ENCODE results near the gene CAMK1D.

GRCh38 chr10:12608761-12609160, 259.4 kb downstream of the CAMK1D start:
- TF ChIP-seq CTCF (IDR thresholded peaks at IDR 0.05; ENCODE audit: control extremely low read depth in 1 of 3, insufficient read depth in 1 of 3, low read depth in 1 of 3, low read length in 3 of 3) (no peak), TCF12 (IDR thresholded peaks at IDR 0.05; ENCODE audit: low read depth, low read length) (no peak), GABPA (IDR thresholded peaks at IDR 0.05; ENCODE audit: borderline replicate concordance, insufficient read depth, low read length) (no peak), MAFK (IDR thresholded peaks at IDR 0.05; ENCODE audit: low read depth, low read length) (no peak)
- TF ChIP-seq, protein P1, sequence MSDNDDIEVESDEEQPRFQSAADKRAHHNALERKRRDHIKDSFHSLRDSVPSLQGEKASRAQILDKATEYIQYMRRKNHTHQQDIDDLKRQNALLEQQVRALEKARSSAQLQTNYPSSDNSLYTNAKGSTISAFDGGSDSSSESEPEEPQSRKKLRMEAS (IDR thresholded peaks at IDR 0.05): no peak

All from H1 (cell line).